Heart right ventricle (tissue), 16 donors: ENCODE results near the gene PLEKHG2. TPM values are rescaled to one million over a fixed set of nuclear protein-coding genes. Genes with fewer than 3 reads are reported as not detected.

ENCODE experiments used
- ATAC-seq, 8 donors: fragments of 200-7000 bp; cut with Tn5 transposase; one replicate each; pipeline ENCODE4 v1.9.1; 2020; ENCODE audit warnings: mild to moderate bottlenecking in 8 of 8, moderate library complexity in 8 of 8, moderate number of reproducible peaks in 1 of 8
- DNase-seq, 2 donors: peaks; one replicate each; pipeline ENCODE4 v3.0.0-alpha.2; 2020
- H3K27ac ChIP-seq, 10 donors: fragments of 200-600 bp; sonication (generic) in 2 of 10; one replicate each; pipeline versions ENCODE4 v1.5.0 to v1.8.0; 2020 to 2022; ENCODE audit warnings: mild to moderate bottlenecking in 3 of 10
- H3K27me3 ChIP-seq, 7 donors: fragments of 200-600 bp; one replicate each; pipeline ENCODE4 v1.8.0; 2021 to 2022; ENCODE audit warnings: mild to moderate bottlenecking in 2 of 7
- H3K36me3 ChIP-seq, 9 donors: fragments of 200-600 bp; sonication (generic) in 1 of 9; one replicate each; pipeline versions ENCODE4 v1.5.0 to v1.8.0; 2020 to 2022; ENCODE audit warnings: mild to moderate bottlenecking in 2 of 9
- H3K4me1 ChIP-seq, 9 donors: fragments of 200-600 bp; sonication (generic) in 1 of 9; one replicate each; pipeline versions ENCODE4 v1.5.0 to v1.8.0; 2020 to 2022; ENCODE audit warnings: mild to moderate bottlenecking in 4 of 9
- H3K4me3 ChIP-seq, 10 donors: fragments of 200-600 bp; sonication (generic) in 2 of 10; one replicate each; pipeline versions ENCODE4 v1.5.0 to v1.8.0; 2020 to 2022; ENCODE audit warnings: mild to moderate bottlenecking in 7 of 10, moderate library complexity in 2 of 10
- H3K9me3 ChIP-seq, 11 donors: fragments of 200-600 bp in 10 of 11; sonication (generic) in 2 of 11; one replicate each; pipeline versions ENCODE4 v1.5.0 to v1.8.0; 2013 to 2022; ENCODE audit warnings: mild to moderate bottlenecking in 2 of 11, control low read depth in 1 of 11, moderate library complexity in 1 of 11
- CTCF ChIP-seq, 9 donors: fragments of 200-600 bp; sonication (generic) in 2 of 9; IDR thresholded peaks; one replicate each; pipeline versions ENCODE4 v1.5.0 to v1.8.0; 2021 to 2022; ENCODE audit warnings: antibody characterized with exemption in 9 of 9, mild to moderate bottlenecking in 5 of 9, moderate library complexity in 1 of 9
- WGBS, 2 donors: extraction: QIAGEN DNeasy Blood & Tissue Kit; methylation state at CpG; one replicate each; pipeline ENCODE4 v1.1.7; 2013; ENCODE audit warnings: inconsistent platforms in 1 of 2; 5-methylcytosine and 5-hydroxymethylcytosine counted together
- intact Hi-C, 10 donors: fragments of 100-400 bp; cut with DNase I; formaldehyde crosslinking; loops; one replicate each; pipeline versions ENCODE4 v1.11.1 to v1.14.2; 2022
- polyA plus RNA-seq, 2 donors: library from polyadenylated mRNA; stranded (reverse); fragments of 200-250 nt; gene quantifications; one replicate each; pipeline ENCODE4 v1.2.3, GENCODE V29; 2013
- total RNA-seq, 10 donors: library from RNA; stranded (reverse); fragmentation: NEBNext Ultra II Directional in 3 of 10; extraction: Animal tissue kit (Norgen Biotek cat#: 25700) in 3 of 10; gene quantifications; one replicate each; pipeline versions ENCODE4 v1.2.1 to v1.2.4, GENCODE V29; 2021 to 2023
- donor health status: Arrhythmogenic right ventricular cardiomyopathy.
- donor health status: ischemic (EF 13 %, LVEDD 7.1; RV severe dilation, severe dysfunction).
- donor health status: healthy with polysubstance abuse.
- donor health status: DM: no; HTN: yes; CAD: no.
- donor health status: DM: no; HTN: no; CAD: no.
- donor health status: ischemic (EF 25% LVEDD 6.9; RV normal size, moderate dysfunction).
- donor health status: ischemic (EF 25% LVEDD 5.7; RV mildly dilated, moderate dysfunction).
- donor health status: healthy.
- donor health status: DM: yes; HTN: yes; CAD: no.
- donor health status: Ischemic cardiomyopathy.
- donor health status: ischemic (EF 35%, LVEDD 5.7; RV mildly dilated, moderate dysfunction).
- donor health status: nonischemic (EF 11% LVEDD 7.7; RV severe dilation, severe dysfunction).
- donor health status: DM: yes; HTN: yes; CAD: no.
- donor health status: PGD.
- donor health status: ischemic (EF 29% LVEDD 5.4; RV normal size, mild dysfunction).
- donor health status: nonischemic (EF 23%, LVEDD 6.1; RV moderate dilation, normal function).

Gene PLEKHG2
- total and polyA plus RNA-seq, 12 donors, result 6.9 to 23.1 (median 15.1) TPM

GRCh38 chr19:39409208-39410016, 3.1 kb upstream of the PLEKHG2 start:
- 1 to 2% methylated on average over 42 to 52 of the region's 52 CpGs for WGBS, 2 donors
- Histone ChIP-seq H3K27me3 (no peaks in the 10 kb centered on the region), H3K9me3 (no peaks in the 10 kb centered on the region), H3K4me1 (peaks cover 14 to 64% (median 41%) of the 10 kb centered on the region in 9 donors), H3K4me3 (peak overlapping the region; percentile 67 to 99 (median 90)), H3K36me3 (peaks cover 6 to 22% (median 9%) of the 10 kb centered on the region in 9 donors), H3K27ac (peak overlapping the region; percentile 94 to 100 (median 99))
- DNase-seq (peak; percentile 90 to 94), ATAC-seq (peak; percentile 25 to 59 (median 36))
- TF ChIP-seq CTCF (IDR thresholded peaks at IDR 0.05), result peak in 2 of 9 donors; percentile 16
- intact Hi-C loops, result loop anchor here in 4 of 10 donors (2.0 to 10.0 kb wide), 4 partner anchors 13 to 285 kb away; partner anchors contain the start of genes SAMD4B (in 3 of the 4), EID2B (in 1 of the 4) and PAK4 (in 1 of the 4)

DNA sequence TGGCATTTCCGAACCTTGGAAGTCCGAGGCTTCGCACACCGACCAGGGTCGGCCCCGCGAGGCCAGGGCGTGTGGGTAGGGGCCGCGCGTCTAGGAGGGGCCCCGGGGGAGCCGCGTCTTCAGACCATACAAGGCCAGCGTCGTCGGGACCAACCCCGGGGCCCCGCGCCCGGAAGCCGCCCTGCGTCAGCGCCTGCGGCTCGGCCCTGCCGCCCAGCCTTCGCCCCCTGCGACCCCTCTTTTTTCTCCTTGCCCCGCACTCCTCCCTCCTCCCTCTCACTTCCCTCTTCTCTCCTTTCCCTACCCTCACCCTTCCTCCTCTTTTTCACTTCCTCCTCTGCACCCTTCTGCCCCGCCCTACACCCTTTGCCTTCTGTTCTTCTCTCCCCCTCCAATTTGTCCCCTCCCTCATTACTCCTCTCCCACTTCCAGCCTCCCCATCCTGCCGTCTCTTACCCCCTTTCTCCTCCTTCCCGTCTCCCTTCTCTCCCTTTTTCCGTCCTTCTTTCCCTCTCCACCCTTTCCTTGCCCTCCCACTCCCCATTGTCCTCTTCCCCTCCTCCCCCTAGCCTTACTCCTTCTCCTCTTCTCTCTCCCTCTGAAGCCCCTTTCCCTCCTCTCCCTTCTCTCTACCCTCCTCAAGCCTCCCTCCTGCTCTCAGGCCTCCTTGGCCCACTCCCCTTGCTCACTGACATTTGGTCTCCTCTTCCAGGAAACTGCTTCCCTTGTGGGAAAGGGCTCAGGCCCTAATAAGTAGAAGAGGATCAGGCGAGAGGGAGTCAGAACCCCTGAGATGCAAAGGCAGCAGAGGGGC, 2.2 kb upstream of the PLEKHG2 start:
- ATAC-seq, result peak; percentile 17 to 40 (median 28)
- H3K36me3 ChIP-seq, result peaks cover 6 to 26% (median 9%) of the 10 kb centered on the region in 9 donors
- no peaks in the 10 kb centered on the region for H3K9me3 ChIP-seq
- intact Hi-C loops, result loop anchor here in 4 of 10 donors (2.0 to 10.0 kb wide), 4 partner anchors 13 to 285 kb away; partner anchors contain the start of genes SAMD4B (in 3 of the 4), EID2B (in 1 of the 4) and PAK4 (in 1 of the 4)
- H3K4me1 ChIP-seq, result peaks cover 18 to 64% (median 49%) of the 10 kb centered on the region in 9 donors
- peak overlapping the region; percentile 67 to 99 (median 90) for H3K4me3 ChIP-seq
- peak; percentile 83 to 87 for DNase-seq
- 3% methylated on average over 26 to 35 of the region's 35 CpGs for WGBS, 2 donors
- no peaks in the 10 kb centered on the region for H3K27me3 ChIP-seq
- no peak for TF ChIP-seq CTCF (IDR thresholded peaks at IDR 0.05)
- peak overlapping the region; percentile 94 to 100 (median 99) for H3K27ac ChIP-seq

- no peak for DNase-seq
- Histone ChIP-seq H3K27ac (peak overlapping the region; percentile 94 to 100 (median 99)), H3K4me3 (peak overlapping the region in 9 of 10 donors; percentile 67 to 98 (median 86)), H3K27me3 (no peaks in the 10 kb centered on the region), H3K4me1 (peaks cover 15 to 64% (median 54%) of the 10 kb centered on the region in 9 donors), H3K36me3 (peaks cover 6 to 26% (median 9%) of the 10 kb centered on the region in 9 donors), H3K9me3 (no peaks in the 10 kb centered on the region)
- intact Hi-C loops, result loop anchor here in 6 of 10 donors (1.0 to 10.0 kb wide), 6 partner anchors 12 to 286 kb away; partner anchors contain the start of genes SAMD4B (in 3 of the 6), EID2B (in 1 of the 6) and PAK4 (in 1 of the 6)
- no peak for ATAC-seq
- no peak for TF ChIP-seq CTCF (IDR thresholded peaks at IDR 0.05)
- WGBS, 2 donors, result 55 to 60% methylated on average over 1 of the region's 1 CpG
Observed at GRCh38 chr19:39410831-39411080, 1.7 kb upstream of the PLEKHG2 start.
